Measurements from ENCODE around the gene LRRC1. TPM values are rescaled to one million over a fixed set of nuclear protein-coding genes. Genes with fewer than 3 reads are reported as not detected.

Gene LRRC1
- total RNA-seq, 1 donor from 2014 or later: 36.2 TPM

DNA sequence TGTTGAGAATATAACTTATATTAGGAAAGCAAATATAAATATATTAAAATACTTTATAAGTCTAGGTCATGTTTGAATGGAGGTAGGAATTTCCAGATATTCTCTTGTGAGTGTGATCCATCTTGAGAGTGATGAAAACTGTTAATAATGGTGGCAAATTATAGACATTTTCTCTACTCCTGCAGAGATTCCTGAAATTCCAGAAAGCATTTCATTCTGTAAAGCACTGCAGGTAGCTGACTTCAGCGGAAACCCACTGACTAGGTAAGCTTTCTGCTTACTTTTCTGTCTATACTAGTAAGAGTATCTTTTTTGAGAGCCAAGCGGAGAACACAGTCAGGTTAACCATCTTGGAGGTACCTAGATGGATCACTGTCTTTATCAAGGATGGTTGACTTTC is 84.0 kb downstream of the LRRC1 start:
- H3K27ac Mint-ChIP-seq: no peak overlapping the region
- peaks cover 14% of the 10 kb centered on the region for H3K9me3 Mint-ChIP-seq (ENCODE audit: low read depth)

GRCh38 chr6:53879608-53880007 is 84.8 kb downstream of the LRRC1 start:
- TF ChIP-seq, protein P1, sequence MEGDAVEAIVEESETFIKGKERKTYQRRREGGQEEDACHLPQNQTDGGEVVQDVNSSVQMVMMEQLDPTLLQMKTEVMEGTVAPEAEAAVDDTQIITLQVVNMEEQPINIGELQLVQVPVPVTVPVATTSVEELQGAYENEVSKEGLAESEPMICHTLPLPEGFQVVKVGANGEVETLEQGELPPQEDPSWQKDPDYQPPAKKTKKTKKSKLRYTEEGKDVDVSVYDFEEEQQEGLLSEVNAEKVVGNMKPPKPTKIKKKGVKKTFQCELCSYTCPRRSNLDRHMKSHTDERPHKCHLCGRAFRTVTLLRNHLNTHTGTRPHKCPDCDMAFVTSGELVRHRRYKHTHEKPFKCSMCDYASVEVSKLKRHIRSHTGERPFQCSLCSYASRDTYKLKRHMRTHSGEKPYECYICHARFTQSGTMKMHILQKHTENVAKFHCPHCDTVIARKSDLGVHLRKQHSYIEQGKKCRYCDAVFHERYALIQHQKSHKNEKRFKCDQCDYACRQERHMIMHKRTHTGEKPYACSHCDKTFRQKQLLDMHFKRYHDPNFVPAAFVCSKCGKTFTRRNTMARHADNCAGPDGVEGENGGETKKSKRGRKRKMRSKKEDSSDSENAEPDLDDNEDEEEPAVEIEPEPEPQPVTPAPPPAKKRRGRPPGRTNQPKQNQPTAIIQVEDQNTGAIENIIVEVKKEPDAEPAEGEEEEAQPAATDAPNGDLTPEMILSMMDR (IDR thresholded peaks at IDR 0.05; ENCODE audit: unreplicated experiment): no peak
- Mint-ChIP-seq H3K27me3 (no peaks in the 10 kb centered on the region), H3K36me3 (ENCODE audit: insufficient read depth) (peaks cover 24% of the 10 kb centered on the region), H3K9me3 (ENCODE audit: low read depth) (peaks cover 14% of the 10 kb centered on the region), H3K4me3 (ENCODE audit: low read depth) (no peak overlapping the region), H3K4me1 (ENCODE audit: low read depth) (no peaks in the 10 kb centered on the region), H3K27ac (no peak overlapping the region)
- DNase-seq (ENCODE audit: low spot score, unreplicated experiment): no peak

More for the DNA sequence above, 84.0 kb downstream of the LRRC1 start:
- Mint-ChIP-seq H3K27me3 (no peaks in the 10 kb centered on the region), H3K36me3 (ENCODE audit: insufficient read depth) (peaks cover 25% of the 10 kb centered on the region), H3K4me3 (ENCODE audit: low read depth) (no peak overlapping the region), H3K4me1 (ENCODE audit: low read depth) (no peaks in the 10 kb centered on the region)
- TF ChIP-seq, protein P1 (IDR thresholded peaks at IDR 0.05; ENCODE audit: unreplicated experiment): no peak
- DNase-seq (ENCODE audit: low spot score, unreplicated experiment): no peak

GRCh38 chr6:53887316-53887715 is 92.5 kb downstream of the LRRC1 start:
- TF ChIP-seq, protein P1 (IDR thresholded peaks at IDR 0.05; ENCODE audit: unreplicated experiment): no peak
- no peak overlapping the region for H3K27ac Mint-ChIP-seq
- no peak for DNase-seq (ENCODE audit: low spot score, unreplicated experiment)
- H3K4me3 Mint-ChIP-seq (ENCODE audit: low read depth): no peak overlapping the region
- H3K9me3 Mint-ChIP-seq (ENCODE audit: low read depth): no peaks in the 10 kb centered on the region
- peaks cover 3% of the 10 kb centered on the region for H3K4me1 Mint-ChIP-seq (ENCODE audit: low read depth)
- H3K36me3 Mint-ChIP-seq (ENCODE audit: insufficient read depth): peaks cover 4% of the 10 kb centered on the region
- H3K27me3 Mint-ChIP-seq: no peaks in the 10 kb centered on the region

- Mint-ChIP-seq H3K4me1 (ENCODE audit: low read depth) (peaks cover 3% of the 10 kb centered on the region), H3K27ac (no peak overlapping the region)
- TF ChIP-seq, protein P1 (IDR thresholded peaks at IDR 0.05; ENCODE audit: unreplicated experiment): no peak
These were observed 94.1 kb downstream of the LRRC1 start for GRCh38 chr6:53888931-53889330.

GRCh38 chr6:53889365-53889764 is 94.6 kb downstream of the LRRC1 start:
- H3K9me3 Mint-ChIP-seq (ENCODE audit: low read depth): no peaks in the 10 kb centered on the region
- no peaks in the 10 kb centered on the region for H3K36me3 Mint-ChIP-seq (ENCODE audit: insufficient read depth)
- H3K27me3 Mint-ChIP-seq: no peaks in the 10 kb centered on the region
- TF ChIP-seq, protein P1 (IDR thresholded peaks at IDR 0.05; ENCODE audit: unreplicated experiment): no peak
- DNase-seq (ENCODE audit: low spot score, unreplicated experiment): no peak
- no peak overlapping the region for H3K4me3 Mint-ChIP-seq (ENCODE audit: low read depth)
- H3K4me1 Mint-ChIP-seq (ENCODE audit: low read depth): peaks cover 3% of the 10 kb centered on the region
- no peak overlapping the region for H3K27ac Mint-ChIP-seq

More at GRCh38 chr6:53888931-53889330, 94.1 kb downstream of the LRRC1 start:
- DNase-seq (ENCODE audit: low spot score, unreplicated experiment): no peak
- Mint-ChIP-seq H3K4me3 (ENCODE audit: low read depth) (no peak overlapping the region), H3K9me3 (ENCODE audit: low read depth) (no peaks in the 10 kb centered on the region), H3K27me3 (no peaks in the 10 kb centered on the region), H3K36me3 (ENCODE audit: insufficient read depth) (no peaks in the 10 kb centered on the region)

Measured in progenitor cell of endocrine pancreas (in vitro differentiated cells).